ENCODE results near the gene SECTM1.
"Not testable (repeated sequence)": the region's sequence is repeated elsewhere in the genome, so short reads cannot be mapped to it uniquely, and the experiment has no call there.

The SECTM1 gene

DNA sequence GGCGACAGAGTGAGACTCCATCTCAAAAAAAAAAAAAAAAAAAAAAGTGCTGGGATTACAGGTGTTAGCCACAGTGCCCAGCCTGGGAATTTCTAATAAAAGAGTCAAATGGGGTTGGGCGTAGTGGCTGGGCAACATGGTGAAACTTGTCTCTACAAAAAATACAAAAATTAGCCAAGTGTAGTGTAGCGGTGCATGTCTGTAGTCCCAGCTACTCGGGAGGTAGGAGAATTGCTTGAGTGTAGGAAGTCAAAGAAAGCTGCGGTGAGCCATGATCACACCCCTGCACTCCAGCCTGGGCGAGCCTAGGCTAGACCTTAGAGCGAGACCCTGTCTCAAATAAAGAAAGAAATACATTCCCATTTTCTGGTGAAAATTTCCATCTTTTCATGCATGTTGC is 35.6 kb upstream of the SECTM1 start:
- DNase-seq (ENCODE audit: low spot score), result no peak

DNA sequence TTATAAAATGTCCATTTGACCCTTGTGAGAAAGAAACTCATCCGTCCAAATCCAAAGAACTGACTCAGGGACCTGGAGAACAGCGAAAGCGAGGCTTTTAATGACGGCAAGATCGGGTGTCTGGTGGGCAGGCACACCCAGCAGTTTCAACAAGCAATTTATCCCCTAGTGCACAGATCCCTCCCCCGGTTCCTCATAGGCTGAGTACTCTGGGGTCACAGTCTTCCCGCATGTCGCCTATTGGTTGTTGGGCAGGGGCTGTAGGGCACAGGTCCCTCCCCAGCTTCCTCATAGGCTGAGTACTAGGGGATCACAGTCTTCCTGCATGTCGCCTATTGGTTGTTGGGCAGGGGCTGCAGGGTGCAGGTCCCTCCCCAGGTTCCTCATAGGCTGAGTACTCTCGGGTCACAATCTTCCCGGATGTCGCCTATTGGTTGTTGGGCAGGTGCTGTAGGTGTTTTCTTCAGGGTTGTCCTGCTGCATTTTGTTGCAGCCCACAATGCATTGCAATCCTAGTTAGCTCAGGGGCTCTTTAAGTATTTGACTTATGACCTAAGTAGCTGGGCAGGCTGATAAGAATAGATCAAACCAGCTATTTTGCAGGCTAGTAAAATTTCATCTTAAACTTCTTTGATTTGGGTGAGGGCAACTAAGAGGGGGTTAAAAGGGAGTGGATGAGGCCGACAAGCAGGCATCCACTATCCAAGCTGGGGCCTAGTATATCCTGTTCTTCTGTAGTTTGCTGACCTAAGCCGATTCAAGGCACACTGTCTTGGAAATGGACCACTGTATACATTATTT is 34.4 kb upstream of the SECTM1 start:
- no peak for DNase-seq (ENCODE audit: low spot score)

- no peak for DNase-seq (ENCODE audit: low spot score)
Observed at GRCh38 chr17:82366749-82367148, 33.2 kb upstream of the SECTM1 start.

GRCh38 chr17:82365606-82366295 is 32.2 kb upstream of the SECTM1 start:
- no peak for DNase-seq (ENCODE audit: low spot score)

DNA sequence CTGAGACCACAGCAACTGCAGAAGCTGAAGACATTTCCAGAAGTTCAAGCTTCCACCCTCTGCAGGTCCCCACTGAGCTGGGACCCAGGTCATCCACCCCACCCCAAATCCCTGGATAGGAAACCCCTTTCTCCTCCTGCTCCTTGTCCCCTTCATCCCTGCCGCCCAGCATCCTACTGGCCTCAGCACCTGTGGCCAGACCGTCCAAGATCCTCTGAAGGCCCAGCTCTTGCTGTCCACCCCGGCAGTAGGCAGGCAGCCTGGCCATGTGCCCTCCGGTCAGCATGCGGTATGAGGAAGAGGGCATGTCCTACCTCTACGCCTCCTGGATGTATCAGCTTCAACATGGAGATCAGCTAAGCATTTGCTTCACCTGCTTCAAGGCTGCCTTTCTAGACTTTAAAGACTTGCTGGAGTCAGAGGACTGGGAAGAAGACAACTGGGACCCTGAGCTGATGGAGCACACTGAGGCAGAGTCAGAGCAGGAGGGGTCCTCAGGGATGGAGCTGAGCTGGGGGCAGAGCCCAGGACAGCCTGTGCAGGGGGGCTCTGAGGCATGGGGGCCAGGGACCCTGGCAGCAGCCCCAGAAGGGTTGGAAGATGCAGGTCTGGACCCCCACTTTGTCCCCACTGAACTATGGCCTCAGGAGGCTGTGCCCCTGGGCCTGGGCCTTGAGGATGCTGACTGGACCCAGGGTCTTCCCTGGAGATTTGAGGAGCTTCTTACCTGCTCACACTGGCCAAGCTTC is 28.5 kb upstream of the SECTM1 start:
- DNase-seq (ENCODE audit: low spot score), result no peak

DNA sequence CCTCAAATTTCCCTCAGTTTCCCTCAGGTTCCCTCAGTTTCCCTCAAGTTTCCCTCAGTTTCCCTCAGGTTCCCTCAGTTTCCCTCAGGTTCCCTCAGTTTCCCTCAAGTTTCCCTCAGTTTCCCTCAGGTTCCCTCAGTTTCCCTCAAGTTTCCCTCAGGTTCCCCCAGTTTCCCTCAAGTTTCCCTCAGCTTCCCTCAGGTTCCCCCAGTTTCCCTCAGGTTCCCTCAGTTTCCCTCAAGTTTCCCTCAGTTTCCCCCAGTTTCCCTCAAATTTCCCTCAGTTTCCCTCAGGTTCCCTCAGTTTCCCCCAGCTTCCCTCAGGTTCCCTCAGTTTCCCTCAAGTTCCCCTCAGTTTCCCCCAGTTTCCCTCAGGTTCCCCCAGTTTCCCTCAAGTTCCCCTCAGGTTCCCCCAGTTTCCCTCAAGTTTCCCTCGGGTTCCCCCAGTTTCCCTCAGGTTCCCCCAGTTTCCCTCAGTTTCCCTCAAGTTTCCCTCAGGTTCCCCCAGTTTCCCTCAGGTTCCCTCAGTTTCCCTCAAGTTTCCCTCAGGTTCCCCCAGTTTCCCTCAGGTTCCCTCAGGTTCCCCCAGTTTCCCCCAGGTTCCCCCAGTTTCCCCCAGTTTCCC is 26.0 kb upstream of the SECTM1 start:
- DNase-seq (ENCODE audit: low spot score), result not testable (repeated sequence)

DNA sequence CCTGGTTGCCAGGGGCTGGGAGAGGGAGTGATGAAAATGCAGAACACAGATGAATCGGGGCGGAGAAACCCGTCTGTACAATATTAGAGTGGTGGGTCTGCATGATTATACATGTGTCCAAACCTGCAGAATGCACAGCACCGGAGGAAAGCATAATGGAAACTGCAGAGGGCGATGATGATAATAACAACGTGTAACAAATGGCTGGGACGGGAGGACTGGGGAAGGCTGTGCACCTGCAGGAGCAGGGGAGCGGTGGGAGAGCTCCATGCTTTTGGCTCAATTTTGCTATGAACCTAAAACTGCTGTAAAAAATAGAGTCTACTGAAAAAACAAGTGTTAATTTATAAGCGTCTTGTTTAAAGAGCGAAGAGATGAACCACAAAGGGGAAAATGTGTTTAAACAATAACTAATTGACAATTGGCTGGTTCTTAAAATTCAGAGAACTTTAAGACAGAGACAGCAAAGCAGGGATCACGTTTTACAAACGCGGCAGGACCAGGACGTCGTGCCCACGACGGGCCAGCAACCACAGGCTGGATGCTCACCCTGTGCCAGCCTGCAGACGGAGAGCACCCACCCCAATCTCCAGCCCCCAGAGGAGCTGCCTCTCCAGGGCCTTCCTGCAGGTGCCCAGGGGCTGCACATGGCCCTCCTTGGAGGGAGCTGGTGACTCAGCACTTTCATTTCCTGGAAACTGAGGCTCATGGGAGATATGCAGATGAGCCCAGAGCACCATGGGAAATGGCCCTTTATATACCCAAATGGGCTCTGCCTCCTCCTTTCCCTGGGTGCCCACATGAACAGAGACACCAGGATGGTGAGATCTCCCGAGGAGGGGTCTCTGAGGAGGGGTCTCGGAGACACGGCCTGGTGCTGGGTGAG is 25.1 kb upstream of the SECTM1 start, which contains the start of gene TEX19:
Gene TEX19 (plus strand): TSS at position 783 of the 886 bp plus-strand sequence. CDS start 2,904 bp downstream, outside the sequence.
- DNase-seq (ENCODE audit: low spot score), result no peak

GRCh38 chr17:82357394-82357793 is 23.8 kb upstream of the SECTM1 start:
- no peak for DNase-seq (ENCODE audit: low spot score)

- no peak for DNase-seq (ENCODE audit: low spot score)
Observed at GRCh38 chr17:82356845-82357355, 23.3 kb upstream of the SECTM1 start.

DNA sequence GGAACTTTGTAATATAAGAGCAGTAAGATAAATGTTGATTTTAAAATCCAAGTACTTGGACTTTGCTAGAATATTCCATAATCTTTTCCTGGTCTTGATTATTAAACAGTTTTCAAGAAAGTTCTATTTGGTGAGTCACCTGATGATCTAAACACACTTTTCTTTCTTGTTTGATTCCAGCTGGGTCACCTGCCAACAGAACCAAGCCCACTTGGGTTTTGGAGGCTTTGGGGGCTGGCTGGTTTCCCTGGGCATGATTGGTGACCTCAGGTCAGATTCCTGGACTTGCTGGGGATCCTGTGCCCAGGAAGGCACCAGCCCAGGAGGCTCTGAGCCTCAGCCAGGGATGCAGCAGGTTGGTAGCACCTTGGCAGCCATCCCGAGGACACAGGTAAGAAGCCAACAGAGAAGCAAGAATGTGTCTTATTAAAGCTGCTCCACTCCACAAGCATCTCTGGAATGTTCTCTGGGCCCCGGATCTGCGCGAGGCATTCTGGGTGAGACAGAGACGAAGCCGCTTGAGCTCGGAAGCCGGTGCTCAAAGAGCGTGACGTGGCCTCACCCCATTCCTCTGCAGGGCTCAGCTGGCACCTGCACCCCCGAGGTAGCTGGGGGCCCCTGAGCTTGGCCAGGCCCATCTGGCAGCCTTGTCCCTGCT is 22.3 kb upstream of the SECTM1 start:
- no peak for DNase-seq (ENCODE audit: low spot score)

DNA sequence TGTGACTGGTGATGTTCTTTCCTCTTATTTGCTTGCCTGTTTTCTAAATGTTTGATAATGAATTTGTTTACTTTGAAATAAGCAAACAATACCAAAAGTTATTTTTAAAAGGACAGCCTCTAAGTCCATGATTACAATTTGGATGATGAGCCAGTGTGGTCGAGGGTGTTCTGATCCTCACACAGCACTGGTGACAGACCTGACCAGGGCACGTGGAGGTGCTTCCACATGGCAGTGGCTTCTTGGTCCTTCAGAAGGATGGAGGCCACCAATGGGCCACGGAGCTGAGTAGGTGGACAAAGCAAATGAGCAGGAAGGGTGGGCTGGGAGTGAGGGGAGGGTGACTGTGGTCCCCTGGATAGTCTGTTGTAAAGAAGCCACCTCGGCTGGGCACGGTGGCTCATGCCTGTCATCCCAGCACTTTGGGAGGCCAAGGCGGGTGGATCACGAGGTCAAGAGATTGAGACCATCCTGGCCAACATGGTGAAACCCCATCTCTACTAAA is 21.3 kb upstream of the SECTM1 start:
- no peak for DNase-seq (ENCODE audit: low spot score)

DNA sequence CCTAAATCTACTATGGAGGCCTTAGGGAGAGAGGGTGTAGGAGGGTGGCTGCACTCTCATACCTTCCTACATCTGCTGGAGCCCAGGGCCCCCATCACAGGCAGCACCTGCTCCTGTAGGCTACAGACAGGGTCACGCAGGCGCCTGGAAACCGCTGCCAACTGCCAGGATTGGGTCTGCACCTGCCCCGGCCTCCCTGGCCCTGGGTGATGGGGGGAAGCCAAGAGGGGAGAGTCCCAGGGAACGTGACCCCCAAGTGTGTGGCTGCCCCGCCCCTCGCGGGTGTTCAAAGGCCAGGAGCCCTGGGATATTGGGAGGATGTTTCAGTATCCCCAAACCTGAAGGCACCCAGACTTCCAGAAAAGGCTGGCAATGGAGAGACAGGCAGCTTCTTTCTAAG is 19.9 kb upstream of the SECTM1 start:
- no peak for DNase-seq (ENCODE audit: low spot score)

DNA sequence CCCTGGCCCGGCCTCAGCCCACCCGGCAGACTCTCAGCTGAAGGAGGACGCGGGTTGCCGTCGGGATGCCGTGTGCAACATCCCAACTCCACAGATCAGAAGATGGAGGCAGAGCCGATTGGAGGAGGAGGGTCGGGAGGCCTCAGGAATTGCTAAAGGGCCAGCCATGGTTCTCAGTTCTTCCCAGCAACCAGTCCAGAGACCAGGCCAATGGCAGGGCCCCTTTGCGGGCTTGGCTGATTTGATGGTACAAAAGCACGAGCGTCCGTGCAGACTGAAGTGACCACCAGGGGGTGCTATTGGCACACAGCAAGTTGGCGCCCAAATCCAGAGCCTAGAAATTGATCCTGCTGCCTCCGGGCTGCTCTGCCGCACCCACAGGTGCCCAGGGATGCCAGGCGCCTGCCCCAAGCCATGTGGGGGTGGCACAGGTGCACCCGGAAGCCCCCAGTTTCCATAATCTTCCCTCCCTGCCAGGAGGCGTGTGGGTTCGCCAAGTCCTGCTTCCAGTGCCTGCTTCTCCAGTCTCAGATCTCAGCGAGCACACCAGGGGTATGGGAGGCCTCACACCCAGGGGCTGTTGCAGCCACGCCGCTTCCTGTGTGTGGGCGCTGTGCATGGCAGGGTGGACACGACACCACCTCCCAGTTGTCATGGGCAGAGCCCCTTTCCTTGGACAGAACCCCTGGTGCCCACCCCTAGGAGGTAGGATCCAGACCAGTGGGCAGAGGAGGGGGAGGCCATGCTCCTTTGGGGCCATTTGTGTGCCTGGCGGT is 18.3 kb upstream of the SECTM1 start:
- peak; percentile 67 for DNase-seq (ENCODE audit: low spot score)

- no peak for DNase-seq (ENCODE audit: low spot score)
Observed at GRCh38 chr17:82351254-82351712, 17.7 kb upstream of the SECTM1 start.

- DNase-seq (ENCODE audit: low spot score), result no peak
Observed at GRCh38 chr17:82350182-82351030, 16.8 kb upstream of the SECTM1 start.

GRCh38 chr17:82349287-82349701 is 15.7 kb upstream of the SECTM1 start:
- no peak for DNase-seq (ENCODE audit: low spot score)

- no peak for DNase-seq (ENCODE audit: low spot score)
Observed at GRCh38 chr17:82348866-82349265, 15.3 kb upstream of the SECTM1 start.

DNA sequence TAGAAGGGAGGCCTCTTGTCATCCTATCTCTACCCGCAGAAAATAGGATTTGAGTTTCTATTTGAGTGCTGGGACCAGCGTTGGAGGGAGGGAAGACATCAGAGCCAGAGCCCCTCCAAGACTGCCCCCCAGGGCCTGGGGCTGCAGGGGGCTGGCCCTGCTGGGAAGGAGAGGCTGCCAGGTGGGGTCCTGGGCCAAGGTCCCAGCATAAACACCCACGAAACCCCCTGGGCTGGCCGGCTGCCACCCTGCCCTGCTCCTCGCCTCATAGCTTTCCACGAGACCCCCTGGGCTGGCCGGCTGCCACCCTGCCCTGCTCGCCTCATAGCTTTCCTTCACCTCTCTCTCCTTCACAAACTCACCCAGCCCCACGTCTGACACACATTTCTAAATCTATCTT is 14.9 kb upstream of the SECTM1 start:
- DNase-seq (ENCODE audit: low spot score), result no peak

Data from COLO829 (cell line).